Loucy (cell line): ENCODE data around the gene RECQL.
"Not testable (repeated sequence)": the region's sequence is repeated elsewhere in the genome, so short reads cannot be mapped to it uniquely, and the experiment has no call there.

ENCODE experiments used
- H2AFZ ChIP-seq: fragments of 200-600 bp; sonication (generic); 2 replicates; pipeline ENCODE4 v1.6.0; 2016; ENCODE audit warnings: antibody characterized with exemption, mild to moderate bottlenecking, low read length, moderate library complexity
- H3F3A ChIP-seq: fragments of 200-600 bp; 2 replicates; pipeline ENCODE4 v1.6.0; 2016; ENCODE audit warnings: antibody characterized with exemption, low read depth, mild to moderate bottlenecking
- H3K27me3 ChIP-seq: fragments of 200-600 bp; sonication (generic); 2 replicates; pipeline ENCODE4 v1.6.1; 2014; ENCODE audit warnings: low read length, mild to moderate bottlenecking; ENCODE audit not compliant: insufficient read depth, poor library complexity, severe bottlenecking
- H3K36me3 ChIP-seq: fragments of 200-600 bp; sonication (generic); 2 replicates; pipeline ENCODE4 v1.6.1; 2016; ENCODE audit warnings: low read length; ENCODE audit not compliant: insufficient read depth
- H3K4me1 ChIP-seq: fragments of 200-600 bp; sonication (generic); 2 replicates; pipeline ENCODE4 v1.5.1; 2014; ENCODE audit warnings: low read length, mild to moderate bottlenecking; ENCODE audit not compliant: insufficient read depth, poor library complexity, severe bottlenecking
- H3K4me2 ChIP-seq: fragments of 200-600 bp; sonication (generic); 2 replicates; pipeline ENCODE4 v1.6.0; 2014; ENCODE audit warnings: antibody characterized with exemption, low read length, low read depth, mild to moderate bottlenecking; ENCODE audit not compliant: poor library complexity, severe bottlenecking
- H3K4me3 ChIP-seq: fragments of 200-600 bp; sonication (generic); 2 replicates; pipeline ENCODE4 v1.5.1; 2014; ENCODE audit warnings: low read length, mild to moderate bottlenecking, mixed read lengths; ENCODE audit not compliant: poor library complexity, severe bottlenecking
- H3K79me2 ChIP-seq: fragments of 200-600 bp; sonication (generic); 2 replicates; pipeline ENCODE4 v1.6.1; 2014; ENCODE audit warnings: low read length; ENCODE audit not compliant: insufficient read depth
- H3K9ac ChIP-seq: fragments of 200-600 bp; sonication (generic); 2 replicates; pipeline ENCODE4 v1.6.0; 2014; ENCODE audit warnings: mild to moderate bottlenecking, low read depth, low read length, moderate library complexity; ENCODE audit not compliant: poor library complexity, severe bottlenecking
- H3K9me2 ChIP-seq: fragments of 200-600 bp; sonication (generic); replicated peaks from 2 replicates; pipeline ENCODE4 v1.6.1; 2016; ENCODE audit warnings: low read depth, low read length, mixed read lengths
- H3K9me3 ChIP-seq: fragments of 200-600 bp; sonication (generic); 2 replicates; pipeline ENCODE4 v1.6.1; 2014; ENCODE audit warnings: mild to moderate bottlenecking, antibody characterized with exemption, low read length, low read depth; ENCODE audit not compliant: insufficient read depth
- H4K20me1 ChIP-seq: fragments of 200-600 bp; sonication (generic); 2 replicates; pipeline ENCODE4 v1.6.0; 2014; ENCODE audit warnings: antibody characterized with exemption, low read length, mild to moderate bottlenecking; ENCODE audit not compliant: insufficient read depth, poor library complexity, severe bottlenecking
- EZH2phosphoT487 ChIP-seq: fragments of 200-600 bp; IDR thresholded peaks from 2 replicates; pipeline ENCODE4 v1.6.1; 2018; ENCODE audit warnings: antibody characterized with exemption, mild to moderate bottlenecking, moderate library complexity, borderline replicate concordance
- TF ChIP-seq, protein P1 (sequence below): fragments of 200-600 bp; sonication (generic); conservative IDR thresholded peaks from 2 replicates; pipeline ENCODE4 v1.5.1; 2014; ENCODE audit warnings: mild to moderate bottlenecking, antibody characterized with exemption, low read length

Gene RECQL

DNA sequence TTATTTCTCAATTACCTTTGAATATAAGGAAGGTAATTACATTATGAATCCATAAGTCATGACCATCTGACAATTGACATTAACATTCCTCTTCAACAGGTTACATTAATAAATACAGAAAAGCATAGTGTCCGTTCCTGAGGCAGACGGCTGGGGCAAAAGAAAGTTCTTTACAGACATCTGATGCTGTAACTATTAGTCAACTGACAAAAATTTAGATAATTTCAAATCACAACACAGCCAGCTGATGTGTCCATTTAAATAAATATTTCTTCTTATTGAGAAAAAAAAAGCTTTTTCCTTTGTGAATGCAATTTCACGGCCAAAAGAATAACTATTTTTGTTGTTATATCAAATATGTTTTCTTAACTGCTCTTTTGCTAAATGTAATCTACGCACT lies 73.2 kb downstream of the RECQL start:
- Histone ChIP-seq H4K20me1 (no peaks in the 10 kb centered on the region), H3K79me2 (no peaks in the 10 kb centered on the region), H3K9ac (no peak overlapping the region), H3K9me3 (no peaks in the 10 kb centered on the region), H3K4me3 (no peak overlapping the region), H3K4me1 (no peaks in the 10 kb centered on the region), H3K4me2 (no peak overlapping the region), H3F3A (no peaks in the 10 kb centered on the region), H3K36me3 (no peaks in the 10 kb centered on the region), H3K27me3 (no peaks in the 10 kb centered on the region), H2AFZ (no peak overlapping the region), H3K9me2 (no peaks in the 10 kb centered on the region)
- TF ChIP-seq, protein P1, sequence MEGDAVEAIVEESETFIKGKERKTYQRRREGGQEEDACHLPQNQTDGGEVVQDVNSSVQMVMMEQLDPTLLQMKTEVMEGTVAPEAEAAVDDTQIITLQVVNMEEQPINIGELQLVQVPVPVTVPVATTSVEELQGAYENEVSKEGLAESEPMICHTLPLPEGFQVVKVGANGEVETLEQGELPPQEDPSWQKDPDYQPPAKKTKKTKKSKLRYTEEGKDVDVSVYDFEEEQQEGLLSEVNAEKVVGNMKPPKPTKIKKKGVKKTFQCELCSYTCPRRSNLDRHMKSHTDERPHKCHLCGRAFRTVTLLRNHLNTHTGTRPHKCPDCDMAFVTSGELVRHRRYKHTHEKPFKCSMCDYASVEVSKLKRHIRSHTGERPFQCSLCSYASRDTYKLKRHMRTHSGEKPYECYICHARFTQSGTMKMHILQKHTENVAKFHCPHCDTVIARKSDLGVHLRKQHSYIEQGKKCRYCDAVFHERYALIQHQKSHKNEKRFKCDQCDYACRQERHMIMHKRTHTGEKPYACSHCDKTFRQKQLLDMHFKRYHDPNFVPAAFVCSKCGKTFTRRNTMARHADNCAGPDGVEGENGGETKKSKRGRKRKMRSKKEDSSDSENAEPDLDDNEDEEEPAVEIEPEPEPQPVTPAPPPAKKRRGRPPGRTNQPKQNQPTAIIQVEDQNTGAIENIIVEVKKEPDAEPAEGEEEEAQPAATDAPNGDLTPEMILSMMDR = no peak
- TF ChIP-seq EZH2phosphoT487 = no peak

DNA sequence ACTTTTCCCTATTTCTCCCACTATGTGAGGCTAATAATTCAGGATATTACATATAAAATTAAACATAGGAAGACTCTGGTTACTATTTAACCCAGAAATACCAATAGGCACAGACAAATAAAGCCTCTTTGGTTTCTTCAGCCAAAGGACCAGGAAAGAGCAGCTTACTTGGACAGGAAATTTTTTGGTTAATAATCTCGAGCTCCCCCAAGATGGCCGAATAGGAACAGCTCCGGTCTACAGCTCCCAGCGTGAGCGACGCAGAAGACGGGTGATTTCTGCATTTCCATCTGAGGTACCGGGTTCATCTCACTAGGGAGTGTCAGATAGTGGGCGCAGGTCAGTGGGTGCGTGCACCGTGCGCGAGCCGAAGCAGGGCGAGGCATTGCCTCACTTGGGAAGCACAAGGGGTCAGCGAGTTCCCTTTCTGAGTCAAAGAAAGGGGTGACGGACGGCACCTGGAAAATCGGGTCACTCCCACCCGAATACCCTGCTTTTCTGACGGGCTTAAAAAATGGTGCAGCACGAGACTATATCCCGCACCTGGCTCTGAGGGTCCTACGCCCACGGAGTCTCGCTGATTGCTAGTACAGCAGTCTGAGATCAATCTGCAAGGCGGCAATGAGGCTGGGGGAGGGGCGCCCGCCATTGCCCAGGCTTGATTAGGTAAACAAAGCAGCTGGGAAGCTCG lies 82.3 kb downstream of the RECQL start:
- not testable (repeated sequence) for H3K4me1 ChIP-seq, H2AFZ ChIP-seq, H3K79me2 ChIP-seq, H3K9me3 ChIP-seq, H3K27me3 ChIP-seq, H3K9me2 ChIP-seq, H3K4me3 ChIP-seq, H3F3A ChIP-seq, H3K36me3 ChIP-seq, H3K9ac ChIP-seq, H3K4me2 ChIP-seq, H4K20me1 ChIP-seq
